G401 (cell line): ENCODE results near the gene LRRTM4. TPM values are rescaled to one million over a fixed set of nuclear protein-coding genes. Genes with fewer than 3 reads are reported as not detected.

Experiments
- DNase-seq: peaks from one replicate; pipeline ENCODE4 v3.0.0-alpha.2; 2015; ENCODE audit warnings: low spot score
- in situ Hi-C: cut with HindIII; loops from 2 replicates; pipeline ENCODE4 v1.10.0; 2016; ENCODE audit warnings: low sequenced_read_pairs, mixed read lengths
- total RNA-seq: library from RNA; depleted of rRNA; stranded (reverse); fragments of >200 nt; shearing (Covaris generic); gene quantifications from 2 replicates; pipeline ENCODE4 v1.2.3, GENCODE V29; 2014

The LRRTM4 gene
- total RNA-seq, 1 experiment from 2014 or later, result not detected

GRCh38 chr2:77021161-77021560 lies 501.0 kb downstream of the LRRTM4 start:
- in situ Hi-C loops, result no loop called here
- no peak for DNase-seq

GRCh38 chr2:77018219-77018618 lies 504.0 kb downstream of the LRRTM4 start:
- in situ Hi-C loops, result no loop called here
- DNase-seq, result no peak

GRCh38 chr2:77017355-77017745 lies 504.8 kb downstream of the LRRTM4 start:
- in situ Hi-C loops, result no loop called here
- DNase-seq, result no peak

- in situ Hi-C loops, result no loop called here
- no peak for DNase-seq
Measured at GRCh38 chr2:77016443-77017354, 505.5 kb downstream of the LRRTM4 start.

GRCh38 chr2:77013953-77014352 lies 508.2 kb downstream of the LRRTM4 start:
- DNase-seq, result no peak
- in situ Hi-C loops, result no loop called here

- DNase-seq, result no peak
- in situ Hi-C loops, result no loop called here
Measured at GRCh38 chr2:77013457-77013856, 508.7 kb downstream of the LRRTM4 start.

GRCh38 chr2:77009307-77009706 lies 512.9 kb downstream of the LRRTM4 start:
- no peak for DNase-seq
- in situ Hi-C loops, result no loop called here

- in situ Hi-C loops, result no loop called here
- DNase-seq, result no peak
Measured at GRCh38 chr2:77008853-77009252, 513.3 kb downstream of the LRRTM4 start.

- no peak for DNase-seq
- in situ Hi-C loops, result no loop called here
Measured at GRCh38 chr2:77007686-77008085, 514.5 kb downstream of the LRRTM4 start.

- DNase-seq, result no peak
- in situ Hi-C loops, result no loop called here
Measured at GRCh38 chr2:77005522-77005921, 516.7 kb downstream of the LRRTM4 start.

- DNase-seq, result no peak
- in situ Hi-C loops, result no loop called here
Measured at GRCh38 chr2:77001895-77002294, 520.3 kb downstream of the LRRTM4 start.

- DNase-seq, result no peak
- in situ Hi-C loops, result no loop called here
Measured at GRCh38 chr2:76998704-76999103, 523.5 kb downstream of the LRRTM4 start.

- in situ Hi-C loops, result no loop called here
- no peak for DNase-seq
Measured at GRCh38 chr2:76998152-76998551, 524.0 kb downstream of the LRRTM4 start.

- no peak for DNase-seq
- in situ Hi-C loops, result no loop called here
Measured at GRCh38 chr2:76997296-76997695, 524.9 kb downstream of the LRRTM4 start.

- no peak for DNase-seq
Measured at GRCh38 chr2:76985387-76986136, 536.6 kb downstream of the LRRTM4 start.

GRCh38 chr2:76984359-76984758 lies 537.8 kb downstream of the LRRTM4 start:
- no peak for DNase-seq
- in situ Hi-C loops, result no loop called here

More at GRCh38 chr2:76985387-76986136, 536.6 kb downstream of the LRRTM4 start:
- in situ Hi-C loops, result no loop called here

- in situ Hi-C loops, result no loop called here
- DNase-seq, result no peak
Measured at GRCh38 chr2:76980067-76980787, 541.9 kb downstream of the LRRTM4 start.

GRCh38 chr2:76977846-76978727 lies 544.1 kb downstream of the LRRTM4 start:
- DNase-seq, result no peak
- in situ Hi-C loops, result no loop called here

- in situ Hi-C loops, result no loop called here
- no peak for DNase-seq
Measured at GRCh38 chr2:76975752-76976151, 546.4 kb downstream of the LRRTM4 start.
